ENCODE results near the gene FYB1. TPM values are rescaled to one million over a fixed set of nuclear protein-coding genes. Genes with fewer than 3 reads are reported as not detected.

Gene FYB1
- total RNA-seq, 1 donor from 2014 or later, result 0.31 TPM

DNA sequence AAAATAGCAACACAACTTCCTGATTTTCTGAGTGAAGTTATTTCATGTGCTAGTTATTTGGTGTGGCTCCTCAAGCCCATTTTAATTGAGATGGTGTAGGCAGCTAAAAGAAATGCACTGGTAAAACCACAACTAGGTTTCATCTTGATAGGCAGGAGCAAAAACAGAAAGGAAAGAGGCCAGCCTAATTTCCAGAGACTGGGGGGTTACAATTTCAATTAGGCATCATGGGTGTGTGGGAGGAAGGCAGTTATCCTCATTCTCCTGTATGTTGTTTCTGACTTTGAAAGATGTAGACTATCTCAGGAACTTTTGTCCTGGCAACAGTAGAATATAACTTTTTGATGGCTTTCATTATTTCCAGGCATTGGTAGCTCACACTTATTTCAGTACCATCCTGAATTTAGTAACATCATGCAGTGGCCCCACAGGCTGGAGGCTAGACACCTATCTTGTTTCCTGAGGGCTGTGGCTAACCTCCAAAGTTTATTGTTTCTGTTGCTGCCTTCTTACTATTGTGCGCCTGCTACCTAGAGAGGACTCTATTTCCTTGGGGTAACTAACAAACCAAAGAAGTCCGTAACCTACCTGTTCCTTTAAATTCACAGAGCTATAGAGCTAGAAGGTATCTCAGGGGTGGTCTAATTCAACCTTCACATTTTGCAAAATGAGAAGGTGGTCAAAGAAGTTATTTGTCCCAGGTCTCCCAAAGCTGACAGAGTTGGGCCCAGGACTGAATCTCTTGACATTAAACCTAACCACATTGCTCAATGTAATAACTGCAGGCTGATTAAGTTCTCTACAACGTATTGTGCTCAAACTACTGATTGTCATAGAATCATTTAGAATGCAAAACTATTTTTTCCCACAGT is 42.4 kb downstream of the FYB1 start:
- no peak for DNase-seq (ENCODE audit: low spot score)
- H3K4me3 Mint-ChIP-seq (ENCODE audit: unreplicated experiment), result no peak overlapping the region
- H3K36me3 Mint-ChIP-seq (ENCODE audit: low read depth, unreplicated experiment), result no peaks in the 10 kb centered on the region
- peaks cover 10% of the 10 kb centered on the region for H3K4me1 Mint-ChIP-seq (ENCODE audit: unreplicated experiment)
- H3K27me3 Mint-ChIP-seq (ENCODE audit: unreplicated experiment), result peaks cover 2% of the 10 kb centered on the region
- H3K27ac Mint-ChIP-seq (ENCODE audit: unreplicated experiment), result no peak overlapping the region
- TF ChIP-seq CTCF (IDR thresholded peaks at IDR 0.05; ENCODE audit: unreplicated experiment), result no peak
- no peaks in the 10 kb centered on the region for H3K9me3 Mint-ChIP-seq (ENCODE audit: unreplicated experiment)

GRCh38 chr5:39175273-39175955 is 43.9 kb downstream of the FYB1 start:
- no peak for DNase-seq (ENCODE audit: low spot score)
- TF ChIP-seq CTCF (IDR thresholded peaks at IDR 0.05; ENCODE audit: unreplicated experiment), result no peak
- no peaks in the 10 kb centered on the region for H3K27me3 Mint-ChIP-seq (ENCODE audit: unreplicated experiment)
- H3K4me3 Mint-ChIP-seq (ENCODE audit: unreplicated experiment), result no peak overlapping the region
- no peaks in the 10 kb centered on the region for H3K36me3 Mint-ChIP-seq (ENCODE audit: low read depth, unreplicated experiment)
- H3K27ac Mint-ChIP-seq (ENCODE audit: unreplicated experiment), result no peak overlapping the region
- H3K4me1 Mint-ChIP-seq (ENCODE audit: unreplicated experiment), result peaks cover 10% of the 10 kb centered on the region
- no peaks in the 10 kb centered on the region for H3K9me3 Mint-ChIP-seq (ENCODE audit: unreplicated experiment)

- Mint-ChIP-seq H3K36me3 (ENCODE audit: low read depth, unreplicated experiment) (no peaks in the 10 kb centered on the region), H3K4me1 (ENCODE audit: unreplicated experiment) (peaks cover 10% of the 10 kb centered on the region), H3K4me3 (ENCODE audit: unreplicated experiment) (no peak overlapping the region), H3K27ac (ENCODE audit: unreplicated experiment) (no peak overlapping the region), H3K9me3 (ENCODE audit: unreplicated experiment) (no peaks in the 10 kb centered on the region), H3K27me3 (ENCODE audit: unreplicated experiment) (no peaks in the 10 kb centered on the region)
- no peak for TF ChIP-seq CTCF (IDR thresholded peaks at IDR 0.05; ENCODE audit: unreplicated experiment)
- no peak for DNase-seq (ENCODE audit: low spot score)
These were observed 46.3 kb downstream of the FYB1 start for GRCh38 chr5:39173069-39173468.

GRCh38 chr5:39172593-39172992 is 46.8 kb downstream of the FYB1 start:
- Mint-ChIP-seq H3K4me3 (ENCODE audit: unreplicated experiment) (no peak overlapping the region), H3K27ac (ENCODE audit: unreplicated experiment) (no peak overlapping the region), H3K36me3 (ENCODE audit: low read depth, unreplicated experiment) (no peaks in the 10 kb centered on the region), H3K27me3 (ENCODE audit: unreplicated experiment) (no peaks in the 10 kb centered on the region), H3K9me3 (ENCODE audit: unreplicated experiment) (no peaks in the 10 kb centered on the region), H3K4me1 (ENCODE audit: unreplicated experiment) (peaks cover 10% of the 10 kb centered on the region)
- TF ChIP-seq CTCF (IDR thresholded peaks at IDR 0.05; ENCODE audit: unreplicated experiment), result no peak
- no peak for DNase-seq (ENCODE audit: low spot score)

DNA sequence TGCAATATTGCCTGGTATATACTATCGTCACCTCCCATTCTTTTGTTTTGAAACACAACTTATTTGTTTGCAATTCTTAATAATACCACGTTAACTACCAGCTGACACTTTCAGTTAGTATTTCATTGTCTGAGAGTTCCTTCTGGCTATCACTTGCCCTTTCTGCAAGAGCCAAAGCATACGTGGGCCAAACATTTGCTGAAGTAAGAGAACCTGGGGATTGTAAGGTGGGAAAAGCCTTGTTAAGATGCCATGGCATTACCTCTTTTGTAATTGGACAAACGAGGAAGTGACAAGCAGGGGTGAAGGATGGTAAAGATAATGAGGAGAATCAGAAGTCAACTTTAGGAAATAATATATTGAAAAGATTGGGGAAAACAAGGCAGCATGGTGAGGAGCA is 47.7 kb downstream of the FYB1 start:
- no peak for TF ChIP-seq CTCF (IDR thresholded peaks at IDR 0.05; ENCODE audit: unreplicated experiment)
- no peaks in the 10 kb centered on the region for H3K27me3 Mint-ChIP-seq (ENCODE audit: unreplicated experiment)
- DNase-seq (ENCODE audit: low spot score), result no peak
- no peaks in the 10 kb centered on the region for H3K9me3 Mint-ChIP-seq (ENCODE audit: unreplicated experiment)
- no peaks in the 10 kb centered on the region for H3K36me3 Mint-ChIP-seq (ENCODE audit: low read depth, unreplicated experiment)
- no peak overlapping the region for H3K4me3 Mint-ChIP-seq (ENCODE audit: unreplicated experiment)
- no peak overlapping the region for H3K27ac Mint-ChIP-seq (ENCODE audit: unreplicated experiment)
- H3K4me1 Mint-ChIP-seq (ENCODE audit: unreplicated experiment), result peaks cover under 1% of the 10 kb centered on the region
